ENCODE data around the gene ZNF10.

The ZNF10 gene

DNA sequence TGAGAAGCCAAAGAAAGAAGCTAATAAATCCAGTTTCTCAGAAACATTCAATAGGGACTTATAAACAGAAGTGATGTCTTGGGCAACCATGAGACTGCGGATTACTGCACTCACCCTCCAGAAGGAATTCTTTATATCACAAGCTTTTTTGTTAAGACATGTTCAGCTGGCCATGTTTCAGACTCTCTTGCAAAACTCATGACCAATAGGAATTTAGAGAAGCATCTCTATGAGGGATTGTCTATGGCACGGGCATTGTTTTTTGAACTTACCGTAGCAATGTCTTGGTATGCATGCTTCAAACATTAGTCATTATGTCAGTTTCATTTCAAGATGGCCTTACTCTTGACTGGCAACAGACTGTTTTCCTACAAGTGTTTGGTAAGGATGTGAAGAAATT is 35.3 kb downstream of the ZNF10 start:
- CTCF ChIA-PET, result no interaction called here

DNA sequence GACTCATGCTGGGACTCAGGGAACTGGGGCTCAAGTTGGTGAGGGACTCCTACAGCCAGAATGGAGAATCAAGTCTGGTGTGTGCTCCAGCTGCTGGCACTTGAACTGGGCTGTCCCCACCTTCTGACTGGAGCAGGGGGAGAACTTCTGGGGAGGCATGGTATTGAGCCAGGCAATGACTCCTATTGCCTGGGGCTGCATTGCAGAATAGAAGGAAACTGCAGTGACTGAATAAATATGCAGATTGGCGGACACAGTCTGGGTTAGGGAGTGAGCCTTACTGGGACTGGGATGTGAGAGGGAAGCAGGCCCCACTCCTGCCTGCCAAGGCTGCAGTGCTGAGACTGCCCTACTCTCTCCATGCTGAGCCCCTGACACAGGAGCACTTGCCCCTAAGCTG is 42.1 kb downstream of the ZNF10 start:
- H3K36me3 Mint-ChIP-seq, result no peaks in the 10 kb centered on the region
- H3K4me1 Mint-ChIP-seq, result no peaks in the 10 kb centered on the region
- H3K27me3 Mint-ChIP-seq, result no peaks in the 10 kb centered on the region
- H3K4me3 Mint-ChIP-seq, result no peak overlapping the region
- peaks cover 64% of the 10 kb centered on the region for H3K9me3 Mint-ChIP-seq
- no peak for DNase-seq
- H3K27ac Mint-ChIP-seq, result no peak overlapping the region
- CTCF ChIA-PET, result no interaction called here

More for the DNA sequence above, 35.3 kb downstream of the ZNF10 start:
- Mint-ChIP-seq H3K36me3 (no peaks in the 10 kb centered on the region), H3K9me3 (peaks cover 49% of the 10 kb centered on the region), H3K4me3 (no peak overlapping the region), H3K4me1 (no peaks in the 10 kb centered on the region), H3K27ac (no peak overlapping the region), H3K27me3 (no peaks in the 10 kb centered on the region)
- DNase-seq, result no peak

GRCh38 chr12:133174901-133175300 is 44.5 kb downstream of the ZNF10 start:
- no peak for DNase-seq
- Mint-ChIP-seq H3K36me3 (peaks cover 4% of the 10 kb centered on the region), H3K27ac (no peak overlapping the region), H3K4me3 (no peak overlapping the region), H3K27me3 (no peaks in the 10 kb centered on the region), H3K4me1 (no peaks in the 10 kb centered on the region), H3K9me3 (peaks cover 62% of the 10 kb centered on the region)
- CTCF ChIA-PET, result no interaction called here

- Mint-ChIP-seq H3K27ac (peak overlapping the region; percentile 20), H3K9me3 (peaks cover 53% of the 10 kb centered on the region), H3K4me3 (peak overlapping the region; percentile 14), H3K27me3 (peaks cover 3% of the 10 kb centered on the region), H3K36me3 (peaks cover 52% of the 10 kb centered on the region), H3K4me1 (peaks cover 22% of the 10 kb centered on the region)
- no peak for DNase-seq
- CTCF ChIA-PET, result interaction anchor here (0.7 to 1.4 kb wide), 4 partner anchors 100 to 226 kb away, joined by 3 to 6 read pairs (median 3); partner anchors contain the start of gene ZNF140
These were observed 50.2 kb downstream of the ZNF10 start for GRCh38 chr12:133180669-133181068.

DNA sequence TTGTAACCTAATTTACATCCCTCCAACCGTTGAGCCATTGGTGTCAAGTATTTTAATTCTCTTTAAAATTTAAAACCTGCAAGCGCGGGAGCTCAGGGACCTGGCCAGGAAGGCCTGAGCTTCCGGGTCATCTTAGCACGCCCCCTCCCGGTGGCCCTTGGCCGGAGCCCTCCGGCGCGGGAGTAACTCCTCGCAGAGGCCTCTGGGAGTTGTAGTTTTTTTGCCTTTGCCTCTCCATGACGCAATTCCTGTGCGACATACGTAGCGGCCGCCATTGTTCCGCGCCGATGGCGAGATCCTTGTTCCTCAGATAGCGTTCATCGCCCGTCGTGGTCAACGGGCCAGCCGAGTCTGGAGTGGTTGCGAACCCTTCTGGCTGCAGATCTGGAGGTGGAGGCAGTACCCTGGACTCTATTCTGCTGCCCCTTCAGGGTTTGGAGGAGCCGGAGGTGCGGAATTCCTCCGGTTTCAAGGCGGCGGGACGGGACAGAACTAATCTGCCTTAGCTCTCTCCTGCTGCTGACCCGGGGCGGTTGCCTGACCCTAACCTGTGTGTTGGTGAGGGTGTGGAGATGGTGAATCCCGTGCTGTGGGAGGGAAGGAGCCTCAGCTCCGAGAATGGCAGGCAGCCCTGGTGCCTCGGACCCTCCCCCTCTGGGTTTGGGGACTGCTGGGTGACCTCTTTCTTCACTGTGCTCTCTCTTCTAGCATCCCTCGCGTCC is 51.0 kb downstream of the ZNF10 start, which contains the start of gene ZNF268:
Gene ZNF268, plus strand, starts transcription at position 258 of the 722 bp plus-strand sequence. CDS start 503 bp downstream, outside the sequence.
- H3K27me3 Mint-ChIP-seq, result peaks cover 3% of the 10 kb centered on the region

GRCh38 chr12:133190176-133190575 is 59.7 kb downstream of the ZNF10 start:
- CTCF ChIA-PET, result no interaction called here
- Mint-ChIP-seq H3K27me3 (no peaks in the 10 kb centered on the region), H3K4me3 (no peak overlapping the region), H3K27ac (no peak overlapping the region), H3K36me3 (peaks cover 98% of the 10 kb centered on the region), H3K9me3 (peaks cover 77% of the 10 kb centered on the region), H3K4me1 (no peaks in the 10 kb centered on the region)
- DNase-seq, result no peak

More for the DNA sequence above, 51.0 kb downstream of the ZNF10 start, which contains the start of gene ZNF268:
- Mint-ChIP-seq H3K4me3 (peak within 1 kb of the TSS; percentile 97), H3K9me3 (peaks cover 52% of the 10 kb centered on the region), H3K36me3 (peaks cover 58% of the 10 kb centered on the region), H3K27ac (peak within 1 kb of the TSS; percentile 90), H3K4me1 (peaks cover 22% of the 10 kb centered on the region)
- CTCF ChIA-PET, result interaction anchor here (0.7 to 1.4 kb wide), 5 partner anchors 87 to 227 kb away, joined by 3 to 6 read pairs (median 3); partner anchors contain the start of gene ZNF140
- peak; percentile 95 for DNase-seq

GRCh38 chr12:133192847-133193246 is 62.4 kb downstream of the ZNF10 start:
- Mint-ChIP-seq H3K27me3 (no peaks in the 10 kb centered on the region), H3K36me3 (peaks cover 86% of the 10 kb centered on the region), H3K9me3 (peaks cover 62% of the 10 kb centered on the region), H3K27ac (no peak overlapping the region), H3K4me3 (no peak overlapping the region), H3K4me1 (no peaks in the 10 kb centered on the region)
- no peak for DNase-seq
- CTCF ChIA-PET, result no interaction called here

GRCh38 chr12:133201888-133202287 is 71.5 kb downstream of the ZNF10 start:
- Mint-ChIP-seq H3K4me1 (no peaks in the 10 kb centered on the region), H3K9me3 (peaks cover 69% of the 10 kb centered on the region), H3K4me3 (no peak overlapping the region), H3K27me3 (no peaks in the 10 kb centered on the region), H3K36me3 (peaks cover 65% of the 10 kb centered on the region), H3K27ac (peak overlapping the region; percentile 11)
- CTCF ChIA-PET, result interaction anchor here (0.8 kb wide), 1 partner anchor 246 kb away, joined by 3 read pairs; the partner anchor contains the start of gene ZNF605
- no peak for DNase-seq

DNA sequence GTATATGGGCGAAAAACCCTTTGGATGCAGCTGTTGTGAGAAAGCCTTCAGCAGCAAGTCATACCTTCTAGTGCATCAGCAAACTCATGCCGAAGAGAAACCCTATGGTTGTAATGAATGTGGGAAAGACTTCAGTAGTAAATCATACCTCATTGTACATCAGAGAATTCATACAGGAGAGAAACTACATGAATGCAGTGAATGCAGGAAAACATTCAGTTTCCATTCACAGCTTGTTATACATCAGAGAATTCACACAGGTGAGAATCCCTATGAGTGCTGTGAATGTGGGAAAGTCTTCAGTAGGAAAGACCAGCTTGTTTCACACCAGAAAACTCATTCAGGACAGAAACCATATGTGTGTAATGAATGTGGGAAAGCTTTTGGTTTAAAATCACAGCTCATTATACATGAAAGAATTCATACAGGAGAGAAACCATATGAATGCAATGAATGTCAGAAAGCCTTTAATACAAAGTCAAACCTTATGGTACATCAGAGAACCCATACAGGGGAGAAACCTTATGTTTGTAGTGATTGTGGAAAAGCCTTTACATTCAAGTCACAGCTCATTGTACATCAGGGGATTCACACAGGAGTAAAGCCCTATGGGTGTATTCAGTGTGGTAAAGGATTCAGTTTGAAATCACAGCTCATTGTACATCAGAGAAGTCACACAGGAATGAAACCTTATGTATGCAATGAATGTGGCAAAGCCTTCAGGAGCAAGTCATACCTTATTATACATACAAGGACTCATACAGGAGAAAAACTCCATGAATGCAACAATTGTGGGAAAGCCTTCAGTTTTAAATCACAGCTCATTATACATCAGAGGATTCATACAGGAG is 72.3 kb downstream of the ZNF10 start:
- Mint-ChIP-seq H3K36me3 (peaks cover 62% of the 10 kb centered on the region), H3K4me3 (no peak overlapping the region), H3K4me1 (no peaks in the 10 kb centered on the region), H3K27ac (peak overlapping the region; percentile 14), H3K27me3 (no peaks in the 10 kb centered on the region), H3K9me3 (peaks cover 73% of the 10 kb centered on the region)
- no peak for DNase-seq
- CTCF ChIA-PET, result interaction anchor here (0.8 kb wide), 2 partner anchors 175 to 247 kb away, joined by 3 read pairs; partner anchors contain the start of gene ZNF605

GRCh38 chr12:133203344-133204263 is 73.2 kb downstream of the ZNF10 start:
- no peaks in the 10 kb centered on the region for H3K27me3 Mint-ChIP-seq
- peaks cover 82% of the 10 kb centered on the region for H3K9me3 Mint-ChIP-seq
- H3K4me3 Mint-ChIP-seq, result no peak overlapping the region
- DNase-seq, result no peak
- CTCF ChIA-PET, result interaction anchor here (0.8 kb wide), 1 partner anchor 176 kb away, joined by 3 read pairs; no protein-coding TSS in a partner anchor
- H3K27ac Mint-ChIP-seq, result peak overlapping the region; percentile 52
- peaks cover 64% of the 10 kb centered on the region for H3K36me3 Mint-ChIP-seq
- no peaks in the 10 kb centered on the region for H3K4me1 Mint-ChIP-seq

DNA sequence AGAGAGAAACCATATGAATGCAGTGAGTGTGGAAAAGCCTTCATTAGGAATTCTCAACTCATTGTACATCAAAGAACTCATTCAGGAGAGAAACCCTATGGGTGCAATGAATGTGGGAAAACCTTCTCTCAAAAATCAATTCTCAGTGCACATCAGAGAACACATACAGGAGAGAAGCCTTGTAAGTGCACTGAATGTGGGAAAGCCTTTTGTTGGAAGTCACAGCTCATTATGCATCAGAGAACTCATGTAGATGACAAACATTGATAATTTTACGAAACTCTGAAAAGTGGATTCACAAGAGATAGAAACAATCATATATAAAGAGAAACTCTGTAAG is 73.8 kb downstream of the ZNF10 start:
- Mint-ChIP-seq H3K27ac (no peak overlapping the region), H3K4me1 (no peaks in the 10 kb centered on the region), H3K36me3 (peaks cover 61% of the 10 kb centered on the region), H3K4me3 (no peak overlapping the region), H3K27me3 (no peaks in the 10 kb centered on the region), H3K9me3 (peaks cover 80% of the 10 kb centered on the region)
- CTCF ChIA-PET, result no interaction called here
- DNase-seq, result no peak

DNA sequence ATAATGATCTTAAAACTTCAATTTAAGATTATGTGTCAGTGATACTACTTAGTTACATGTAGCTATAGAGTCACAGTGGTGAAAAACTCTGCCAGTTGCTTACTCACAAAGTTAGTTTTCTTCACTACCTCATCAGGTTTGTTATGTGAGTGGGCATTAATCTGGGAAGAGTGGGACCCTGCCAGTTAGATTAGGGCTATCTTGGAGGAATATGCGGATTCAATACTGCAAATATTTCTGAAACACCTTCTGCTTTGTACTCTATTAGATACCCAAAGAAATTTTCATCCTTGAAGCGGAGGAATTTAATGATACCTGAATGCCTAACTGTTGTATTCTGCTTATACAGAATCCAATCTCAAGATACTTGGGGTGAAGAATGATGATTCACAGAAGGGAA is 76.0 kb downstream of the ZNF10 start:
- Mint-ChIP-seq H3K9me3 (peaks cover 73% of the 10 kb centered on the region), H3K27me3 (no peaks in the 10 kb centered on the region), H3K4me3 (no peak overlapping the region), H3K36me3 (peaks cover 41% of the 10 kb centered on the region), H3K4me1 (no peaks in the 10 kb centered on the region), H3K27ac (no peak overlapping the region)
- CTCF ChIA-PET, result no interaction called here
- no peak for DNase-seq
